K562 (cell line): ENCODE results near the gene CNDP2. TPM values are rescaled to one million over a fixed set of nuclear protein-coding genes. Genes with fewer than 3 reads are reported as not detected.

Experiments
- ATAC-seq: fragments of 200-7000 bp; cut with Tn5 transposase; 3 replicates; pipeline ENCODE4 v1.9.1; 2020; ENCODE audit warnings: moderate library complexity
- BruUV-seq: library from RNA; stranded (reverse); fragments of 400-500 nt; replicated peaks from 2 replicates; lab custom pipeline; 2021; lab: Mats Ljungman, UMichigan
- CTCF ChIA-PET: fragments of 300-600 bp; formaldehyde crosslinking; extraction: SDS; loops from one replicate; lab custom pipeline; 2021; ENCODE audit warnings: low intra/inter-chr PET ratio; lab: Yijun Ruan, JAX
- POLR2A ChIA-PET: fragments of 300-600, 350-650 bp; sonication (Branson Sonifier 250); formaldehyde crosslinking; extraction: SDS; loops from one replicate; lab custom pipeline; 2021; ENCODE audit warnings: antibody characterized with exemption, inconsistent platforms; lab: Yijun Ruan, JAX
- DNase-seq, 4 experiments: peaks; one replicate each; pipeline versions ENCODE4 v3.0.0 to v3.0.0-alpha.2; 2011 to 2018; ENCODE audit warnings: low spot score in 3 of 4, mixed read lengths in 3 of 4; ENCODE audit errors: extremely low read depth in 1 of 4
- FAIRE-seq: peaks from 2 replicates; lab custom pipeline; 2011; peaks lifted over from hg19 to GRCh38; lab: Jason Lieb, UNC
- H2AFZ ChIP-seq: 2 replicates; pipeline ENCODE4 v1.6.0; 2011; ENCODE audit warnings: low read depth, low read length, control low read depth, inconsistent platforms
- H3K27ac ChIP-seq: fragments of 200-600 bp; 3 replicates; pipeline ENCODE4 v1.8.0; 2011; ENCODE audit warnings: low read depth, mild to moderate bottlenecking, control low read depth, inconsistent platforms, low read length, moderate library complexity, mixed read lengths; ENCODE audit errors: extremely low read depth
- H3K27me3 ChIP-seq, 2 experiments: fragments of 300-600 bp in 1 of 2; 2 replicates in 1 of 2; 3 replicates in 1 of 2; pipeline versions ENCODE4 v1.6.0 to v1.8.0; 2011; ENCODE audit warnings: inconsistent platforms in 2 of 2, low read length in 2 of 2, mild to moderate bottlenecking in 1 of 2, mixed read lengths in 1 of 2, moderate library complexity in 1 of 2; ENCODE audit not compliant: control insufficient read depth in 2 of 2, insufficient read depth in 2 of 2
- H3K36me3 ChIP-seq: fragments of 300-600 bp; 3 replicates; pipeline ENCODE4 v1.8.0; 2011; ENCODE audit warnings: mild to moderate bottlenecking, low read length, inconsistent platforms; ENCODE audit not compliant: control insufficient read depth, insufficient read depth
- H3K4me1 ChIP-seq, 2 experiments: fragments of 200-600 bp in 1 of 2; replicated peaks in 1 of 2; 2 replicates in 1 of 2; 3 replicates in 1 of 2; pipeline versions ENCODE4 v1.5.1 to v1.8.0; 2011; ENCODE audit warnings: inconsistent platforms in 2 of 2, low read length in 2 of 2, mild to moderate bottlenecking in 1 of 2, mixed read lengths in 1 of 2, moderate library complexity in 1 of 2; ENCODE audit not compliant: control insufficient read depth in 2 of 2, insufficient read depth in 2 of 2
- H3K4me2 ChIP-seq: 2 replicates; pipeline ENCODE4 v1.6.1; 2011; ENCODE audit warnings: low read length, control low read depth, inconsistent platforms, mixed read lengths; ENCODE audit not compliant: insufficient read depth
- H3K4me3 ChIP-seq: fragments of 200-600 bp; sonication (generic), shearing (Covaris generic); 2 replicates; pipeline ENCODE4 v1.5.1; 2016; ENCODE audit warnings: control low read depth, inconsistent platforms
- H3K79me2 ChIP-seq: fragments of 200-600 bp; 3 replicates; pipeline ENCODE4 v1.8.0; 2011; ENCODE audit warnings: low read length, inconsistent platforms; ENCODE audit not compliant: control insufficient read depth, insufficient read depth
- H3K9ac ChIP-seq, 2 experiments: 2 replicates each; pipeline versions ENCODE4 v1.6.0 to v1.6.1; 2011; ENCODE audit warnings: low read depth in 2 of 2, low read length in 2 of 2, control low read depth in 1 of 2, inconsistent platforms in 1 of 2, mild to moderate bottlenecking in 1 of 2, mixed read lengths in 1 of 2; ENCODE audit not compliant: insufficient read depth in 1 of 2
- H3K9me1 ChIP-seq: one replicate; pipeline ENCODE4 v1.6.0; 2011; ENCODE audit warnings: inconsistent platforms, mild to moderate bottlenecking, low read length, moderate library complexity; ENCODE audit not compliant: control insufficient read depth, insufficient read depth
- H3K9me3 ChIP-seq: replicated peaks from 2 replicates; pipeline ENCODE4 v1.5.1; 2011; ENCODE audit warnings: low read depth, low read length, inconsistent platforms; ENCODE audit not compliant: control insufficient read depth, insufficient read depth
- H4K20me1 ChIP-seq: replicated peaks from 2 replicates; pipeline ENCODE4 v1.6.1; 2011; ENCODE audit warnings: low read length, inconsistent platforms, mixed read lengths; ENCODE audit not compliant: control insufficient read depth, insufficient read depth
- CREB3L1 ChIP-seq: fragments of 450-650 bp; IDR thresholded peaks from 2 replicates; pipeline ENCODE4 v1.6.1; 2014; ENCODE audit warnings: low read depth, mild to moderate bottlenecking, moderate library complexity, borderline replicate concordance
- HDAC2 ChIP-seq: fragments of 450-650 bp; IDR thresholded peaks from 2 replicates; pipeline ENCODE4 v1.6.1; 2016; ENCODE audit warnings: mild to moderate bottlenecking
- MEIS2 ChIP-seq: fragments of 450-650 bp; IDR thresholded peaks from 2 replicates; pipeline ENCODE4 v1.6.1; 2014; ENCODE audit warnings: mild to moderate bottlenecking; ENCODE audit not compliant: partially characterized antibody
- SNAPC5 ChIP-seq: fragments of 250-450 bp; sonication (Bioruptor Pico); IDR thresholded peaks from 2 replicates; pipeline ENCODE4 v1.8.0; 2021; ENCODE audit warnings: moderate library complexity, mild to moderate bottlenecking, inconsistent platforms
- STAT6 ChIP-seq: sonication (generic); formaldehyde crosslinking; IDR thresholded peaks from 2 replicates; pipeline ENCODE4 v1.8.1; 2023; ENCODE audit warnings: mild to moderate bottlenecking, missing genetic modification reagents
- ZFP36 ChIP-seq: fragments of 150-350 bp; IDR thresholded peaks from 2 replicates; pipeline ENCODE4 v1.6.1; 2018; ENCODE audit warnings: low read length, low read depth; ENCODE audit not compliant: partially characterized antibody
- ZNF398 ChIP-seq: fragments of 250-450 bp; sonication (Bioruptor Pico); IDR thresholded peaks from 2 replicates; pipeline ENCODE4 v1.8.0; 2021; ENCODE audit warnings: moderate library complexity, mild to moderate bottlenecking, inconsistent platforms
- WGBS: fragments of 100-300 bp; shearing (Covaris generic); methylation state at CpG from one replicate; pipeline ENCODE4 v1.1.6; 2016; ENCODE audit warnings: low coverage, mixed read lengths; ENCODE audit not compliant: insufficient coverage; ENCODE audit errors: missing lambda C conversion rate; 5-methylcytosine and 5-hydroxymethylcytosine counted together
- in situ Hi-C: fragments of 300-500 bp; cut with MboI; formaldehyde crosslinking; loops from 4 replicates; pipeline ENCODE4 v1.15.0; 2018; ENCODE audit warnings: inconsistent platforms, mixed read lengths
- intact Hi-C: fragments of 100-400 bp; cut with micrococcal nuclease; formaldehyde crosslinking; loops from 2 replicates; pipeline ENCODE4 v1.14.2; 2022
- polyA plus RNA-seq, 8 experiments: library from polyadenylated mRNA; depleted of rRNA in 4 of 8; stranded (reverse) in 5 of 8; unstranded in 3 of 8; fragments of >200 nt; fragmentation: Nextera tagmentation in 2 of 8; fragmentation: Illumina TruSeq in 1 of 8; extraction: Ambion mirVana in 2 of 8; extraction: Trizol in 1 of 8; gene quantifications; 2 replicates each; pipeline versions ENCODE4 v1.2.1 to v1.2.3, GENCODE V29; 2011 to 2014; ENCODE audit warnings: inconsistent platforms in 1 of 8, missing spikeins in 1 of 8
- total RNA-seq, 7 experiments: library from RNA; depleted of rRNA in 6 of 7; stranded (reverse); fragments of >200 nt in 6 of 7; fragmentation: Illumina TruSeq in 2 of 7; extraction: Trizol in 2 of 7; gene quantifications; 2 replicates each; pipeline versions ENCODE4 v1.2.1 to v1.2.3, GENCODE V29; 2011 to 2021; ENCODE audit warnings: low replicate concordance in 1 of 7

CNDP2 gene
- total and polyA plus RNA-seq, 9 of the 15 experiments (the other 6 are each of a cell fraction or from before 2014, with no cell fraction given) = 34.1 to 128 (median 53.8) TPM

- CTCF ChIA-PET = no interaction called here
Measured at GRCh38 chr18:74570266-74570665, 74.1 kb downstream of the CNDP2 start.

GRCh38 chr18:74571895-74572680 lies 75.9 kb downstream of the CNDP2 start:
- WGBS = 0% methylated on average over 11 of the region's 12 CpGs
- DNase-seq (no peak), ATAC-seq (no peak), FAIRE-seq (no peak)
- no peaks in the 10 kb centered on the region for H3K36me3 ChIP-seq
- H3K4me2 ChIP-seq = no peak overlapping the region
- BruUV-seq = no TSS peak
- H3K27me3 ChIP-seq = peaks cover 6 to 17% of the 10 kb centered on the region in 2 experiments; a peak in 4 of 5 replicates
- in situ Hi-C loops (no loop called here), intact Hi-C loops (no loop called here)
- H3K9me3 ChIP-seq = no peaks in the 10 kb centered on the region
- no peak overlapping the region for H3K27ac ChIP-seq
- H3K4me3 ChIP-seq = no peak overlapping the region
- H3K4me1 ChIP-seq = no peaks in the 10 kb centered on the region; a peak in 1 of 5 replicates
- ChIA-PET CTCF (no interaction called here), POLR2A (interaction anchor here (0.6 kb wide), 1 partner anchor 1600 kb away, joined by 3 read pairs; no protein-coding TSS in a partner anchor)
- H3K79me2 ChIP-seq = no peaks in the 10 kb centered on the region
- H4K20me1 ChIP-seq = no peaks in the 10 kb centered on the region
- H3K9me1 ChIP-seq = no peaks in the 10 kb centered on the region
- H2AFZ ChIP-seq = no peak overlapping the region
- H3K9ac ChIP-seq = no peak overlapping the region
- TF ChIP-seq STAT6 (CRISPR knock-in tag) (no peak), MEIS2 (peak; percentile 12), CREB3L1 (no peak), ZNF398 (CRISPR knock-in tag) (no peak), HDAC2 (no peak), ZFP36 (no peak)

More at GRCh38 chr18:74570266-74570665, 74.1 kb downstream of the CNDP2 start:
- H3K4me2 ChIP-seq = no peak overlapping the region
- no peak overlapping the region for H3K27ac ChIP-seq
- FAIRE-seq = no peak
- H3K9ac ChIP-seq = no peak overlapping the region
- no peak for TF ChIP-seq SNAPC5 (CRISPR knock-in tag)
- no peaks in the 10 kb centered on the region; a peak in 1 of 5 replicates for H3K4me1 ChIP-seq
- intact Hi-C loops (no loop called here), in situ Hi-C loops (no loop called here)
- no peaks in the 10 kb centered on the region for H3K36me3 ChIP-seq
- H2AFZ ChIP-seq = no peak overlapping the region
- no TSS peak for BruUV-seq
- no peak for ATAC-seq
- H3K27me3 ChIP-seq = peaks cover 2 to 13% of the 10 kb centered on the region in 2 experiments; a peak in 3 of 5 replicates
- H3K9me1 ChIP-seq = no peaks in the 10 kb centered on the region
- no peak overlapping the region for H3K4me3 ChIP-seq
- H4K20me1 ChIP-seq = no peaks in the 10 kb centered on the region
- no peak for DNase-seq
- POLR2A ChIA-PET = no interaction called here
- H3K79me2 ChIP-seq = no peaks in the 10 kb centered on the region
- WGBS = 0% methylated on average over 3 of the region's 4 CpGs
- no peaks in the 10 kb centered on the region for H3K9me3 ChIP-seq
